H9 (cell line): ENCODE data around the gene SLC35F3. TPM values are rescaled to one million over a fixed set of nuclear protein-coding genes. Genes with fewer than 3 reads are reported as not detected.

Source experiments
- DNase-seq: peaks from one replicate; pipeline ENCODE4 v3.0.0-alpha.2; 2017
- H2AFZ ChIP-seq: one replicate; pipeline ENCODE4 v1.6.1; 2013; ENCODE audit warnings: mild to moderate bottlenecking, low read length, control low read depth, moderate library complexity
- H2AK5ac ChIP-seq: 2 replicates; pipeline ENCODE4 v1.6.1; 2013; ENCODE audit warnings: low read length, control low read depth, mixed read lengths; ENCODE audit not compliant: insufficient read length
- H2BK120ac ChIP-seq: one replicate; pipeline ENCODE4 v1.6.1; 2013; ENCODE audit warnings: low read depth, mild to moderate bottlenecking, low read length, control low read depth, inconsistent platforms; ENCODE audit not compliant: poor library complexity, severe bottlenecking
- H2BK12ac ChIP-seq: 2 replicates; pipeline ENCODE4 v1.6.1; 2013; ENCODE audit warnings: low read length, control low read depth, mixed read lengths, low read depth; ENCODE audit not compliant: insufficient read length
- H2BK15ac ChIP-seq: 2 replicates; pipeline ENCODE4 v1.6.1; 2013; ENCODE audit warnings: low read depth, low read length, control low read depth
- H2BK20ac ChIP-seq: one replicate; pipeline ENCODE4 v1.6.1; 2013; ENCODE audit warnings: low read depth, mild to moderate bottlenecking, low read length, control low read depth, inconsistent platforms; ENCODE audit not compliant: poor library complexity, severe bottlenecking
- H2BK5ac ChIP-seq: 2 replicates; pipeline ENCODE4 v1.6.1; 2013; ENCODE audit warnings: low read length, control low read depth, mixed read lengths; ENCODE audit not compliant: insufficient read length
- H3K14ac ChIP-seq: 2 replicates; pipeline ENCODE4 v1.6.1; 2013; ENCODE audit warnings: low read length, control low read depth; ENCODE audit not compliant: insufficient read depth
- H3K18ac ChIP-seq: 2 replicates; pipeline ENCODE4 v1.6.1; 2013; ENCODE audit warnings: low read depth, mild to moderate bottlenecking, mixed read lengths, low read length, control low read depth; ENCODE audit not compliant: insufficient read length
- H3K23ac ChIP-seq: 2 replicates; pipeline ENCODE4 v1.6.1; 2013; ENCODE audit warnings: low read length, control low read depth, mixed read lengths, low read depth; ENCODE audit not compliant: insufficient read length
- H3K23me2 ChIP-seq: 2 replicates; pipeline ENCODE4 v1.6.1; 2013; ENCODE audit warnings: low read depth, mild to moderate bottlenecking, mixed read lengths, low read length, control low read depth; ENCODE audit not compliant: insufficient read length, poor library complexity, severe bottlenecking
- H3K27ac ChIP-seq: 2 replicates; pipeline ENCODE4 v1.5.1; 2013; ENCODE audit warnings: low read length, control low read depth, mixed read lengths, low read depth; ENCODE audit not compliant: insufficient read length
- H3K27me3 ChIP-seq: 2 replicates; pipeline ENCODE4 v1.6.1; 2013; ENCODE audit warnings: low read length, control low read depth, inconsistent platforms; ENCODE audit not compliant: insufficient read depth
- H3K4ac ChIP-seq: 2 replicates; pipeline ENCODE4 v1.6.1; 2013; ENCODE audit warnings: low read depth, mild to moderate bottlenecking, control low read depth, inconsistent platforms, low read length, moderate library complexity
- H3K4me1 ChIP-seq: 2 replicates; pipeline ENCODE4 v1.6.1; 2013; ENCODE audit warnings: low read length, control low read depth, inconsistent platforms; ENCODE audit not compliant: insufficient read depth
- H3K4me2 ChIP-seq: 2 replicates; pipeline ENCODE4 v1.6.1; 2013; ENCODE audit warnings: low read length, control low read depth, mixed read lengths; ENCODE audit not compliant: insufficient read length, insufficient read depth
- H3K56ac ChIP-seq: 2 replicates; pipeline ENCODE4 v1.6.1; 2013; ENCODE audit warnings: low read depth, mild to moderate bottlenecking, mixed read lengths, low read length, control low read depth; ENCODE audit not compliant: insufficient read length
- H3K79me1 ChIP-seq: 2 replicates; pipeline ENCODE4 v1.6.1; 2013; ENCODE audit warnings: low read depth, mild to moderate bottlenecking, moderate library complexity, low read length, control low read depth, inconsistent platforms; ENCODE audit not compliant: insufficient read depth, poor library complexity, severe bottlenecking
- H3K79me2 ChIP-seq: 2 replicates; pipeline ENCODE4 v1.6.1; 2013; ENCODE audit warnings: low read length, control low read depth, inconsistent platforms; ENCODE audit not compliant: insufficient read depth
- H3K9ac ChIP-seq: 2 replicates; pipeline ENCODE4 v1.6.1; 2013; ENCODE audit warnings: low read length, control low read depth, mixed read lengths; ENCODE audit not compliant: insufficient read length; ENCODE audit errors: extremely low read depth
- H3K9me3 ChIP-seq: one replicate; pipeline ENCODE4 v1.6.1; 2013; ENCODE audit warnings: low read depth, low read length, inconsistent platforms; ENCODE audit not compliant: control insufficient read depth
- H3T11ph ChIP-seq: one replicate; pipeline ENCODE4 v1.6.1; 2013; ENCODE audit warnings: mild to moderate bottlenecking, low read length, control low read depth, inconsistent platforms
- H4K20me1 ChIP-seq: one replicate; pipeline ENCODE4 v1.6.1; 2013; ENCODE audit not compliant: control insufficient read depth, insufficient read length, insufficient read depth
- H4K5ac ChIP-seq: 2 replicates; pipeline ENCODE4 v1.6.1; 2013; ENCODE audit warnings: low read depth, mild to moderate bottlenecking, mixed read lengths, low read length, control low read depth; ENCODE audit not compliant: insufficient read length
- H4K8ac ChIP-seq: replicated peaks from 2 replicates; pipeline ENCODE4 v1.6.1; 2013; ENCODE audit warnings: low read length, control low read depth, mixed read lengths, low read depth; ENCODE audit not compliant: insufficient read length
- H4K91ac ChIP-seq: 2 replicates; pipeline ENCODE4 v1.6.1; 2013; ENCODE audit warnings: low read depth, mild to moderate bottlenecking, moderate library complexity, mixed read lengths, low read length, control low read depth; ENCODE audit not compliant: insufficient read length
- H3K27ac Mint-ChIP-seq, 3 experiments: 2 replicates in 2 of 3; 3 replicates in 1 of 3; pipeline ENCODE4 v1.8.0; 2020 to 2021; ENCODE audit warnings: mixed read lengths in 3 of 3, mild to moderate bottlenecking in 1 of 3, moderate library complexity in 1 of 3
- H3K27me3 Mint-ChIP-seq: 2 replicates; pipeline ENCODE4 v1.8.0; 2021; ENCODE audit warnings: low read depth, mild to moderate bottlenecking, moderate library complexity, mixed read lengths
- H3K36me3 Mint-ChIP-seq, 3 experiments: 2 replicates in 2 of 3; 3 replicates in 1 of 3; pipeline ENCODE4 v1.8.0; 2020 to 2021; ENCODE audit warnings: low read depth in 3 of 3, mixed read lengths in 3 of 3; ENCODE audit not compliant: insufficient read depth in 1 of 3
- H3K4me1 Mint-ChIP-seq, 2 experiments: 2 replicates each; pipeline ENCODE4 v1.8.0; 2020; ENCODE audit warnings: mixed read lengths in 2 of 2
- H3K4me3 Mint-ChIP-seq, 2 experiments: 2 replicates in 1 of 2; 3 replicates in 1 of 2; pipeline ENCODE4 v1.8.0; 2020 to 2021; ENCODE audit warnings: mild to moderate bottlenecking in 2 of 2, mixed read lengths in 2 of 2, moderate library complexity in 1 of 2
- H3K9me3 Mint-ChIP-seq, 2 experiments: 2 replicates in 1 of 2; 3 replicates in 1 of 2; pipeline ENCODE4 v1.8.0; 2020; ENCODE audit warnings: mild to moderate bottlenecking in 2 of 2, mixed read lengths in 2 of 2, moderate library complexity in 1 of 2
- WGBS: extraction: QIAGEN DNeasy Blood & Tissue Kit; methylation state at CpG from one replicate; pipeline ENCODE4 v1.1.7; 2013; ENCODE audit warnings: missing lambda C conversion rate, low lambda C conversion rate, mixed read lengths; ENCODE audit not compliant: insufficient read length; ENCODE audit errors: extremely low coverage; 5-methylcytosine and 5-hydroxymethylcytosine counted together
- total RNA-seq: library from RNA; stranded (reverse); gene quantifications from 2 replicates; pipeline ENCODE4 v1.2.1, GENCODE V29; 2021
- TF ChIP-seq, protein P1 (sequence below): fragments of 200-600 bp; sonication (generic); conservative IDR thresholded peaks from 3 replicates; pipeline ENCODE4 v1.8.0; 2021; ENCODE audit warnings: antibody characterized with exemption, mild to moderate bottlenecking

SLC35F3 gene
- total RNA-seq, 1 experiment from 2014 or later = 0.81 TPM

DNA sequence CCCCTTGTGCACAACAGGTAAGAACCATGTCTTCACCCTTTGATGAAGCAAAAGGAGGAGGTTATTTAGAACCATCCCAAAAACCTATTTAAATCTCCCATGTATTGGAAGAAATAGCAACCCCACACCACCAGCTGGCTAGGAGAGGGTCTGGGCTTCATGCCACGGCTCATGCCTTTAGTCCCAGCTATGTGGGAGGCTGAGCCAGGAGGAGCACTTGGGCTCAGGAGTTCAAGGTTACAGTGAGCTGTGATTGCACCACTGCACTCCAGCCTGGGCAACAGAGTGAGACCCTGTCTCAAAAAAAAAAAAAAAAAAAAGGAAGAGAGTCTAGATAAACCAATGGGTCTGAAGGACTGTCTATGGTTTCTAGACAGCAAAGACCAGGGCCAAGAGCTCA is 270.9 kb downstream of the SLC35F3 start:
- H3K27ac ChIP-seq = no peak overlapping the region
- no peaks in the 10 kb centered on the region; a peak in 1 of 4 replicates for H3K4me1 Mint-ChIP-seq
- H3K4ac ChIP-seq = no peak overlapping the region
- no peak overlapping the region for H2BK5ac ChIP-seq
- no peak overlapping the region for H3K9ac ChIP-seq
- H3K27me3 Mint-ChIP-seq = peaks cover 9% of the 10 kb centered on the region
- H3K14ac ChIP-seq = no peak overlapping the region
- no peak overlapping the region for H4K8ac ChIP-seq
- peaks cover 0 to 4% (median 4%) of the 10 kb centered on the region in 3 experiments; a peak in 5 of 7 replicates for H3K36me3 Mint-ChIP-seq
- no peak overlapping the region for H4K5ac ChIP-seq
- no peak overlapping the region for H2BK12ac ChIP-seq
- no peak overlapping the region for H2BK15ac ChIP-seq
- no peak overlapping the region for H3K18ac ChIP-seq
- H2BK20ac ChIP-seq = no peak overlapping the region
- H3K23me2 ChIP-seq = no peaks in the 10 kb centered on the region
- TF ChIP-seq, protein P1, sequence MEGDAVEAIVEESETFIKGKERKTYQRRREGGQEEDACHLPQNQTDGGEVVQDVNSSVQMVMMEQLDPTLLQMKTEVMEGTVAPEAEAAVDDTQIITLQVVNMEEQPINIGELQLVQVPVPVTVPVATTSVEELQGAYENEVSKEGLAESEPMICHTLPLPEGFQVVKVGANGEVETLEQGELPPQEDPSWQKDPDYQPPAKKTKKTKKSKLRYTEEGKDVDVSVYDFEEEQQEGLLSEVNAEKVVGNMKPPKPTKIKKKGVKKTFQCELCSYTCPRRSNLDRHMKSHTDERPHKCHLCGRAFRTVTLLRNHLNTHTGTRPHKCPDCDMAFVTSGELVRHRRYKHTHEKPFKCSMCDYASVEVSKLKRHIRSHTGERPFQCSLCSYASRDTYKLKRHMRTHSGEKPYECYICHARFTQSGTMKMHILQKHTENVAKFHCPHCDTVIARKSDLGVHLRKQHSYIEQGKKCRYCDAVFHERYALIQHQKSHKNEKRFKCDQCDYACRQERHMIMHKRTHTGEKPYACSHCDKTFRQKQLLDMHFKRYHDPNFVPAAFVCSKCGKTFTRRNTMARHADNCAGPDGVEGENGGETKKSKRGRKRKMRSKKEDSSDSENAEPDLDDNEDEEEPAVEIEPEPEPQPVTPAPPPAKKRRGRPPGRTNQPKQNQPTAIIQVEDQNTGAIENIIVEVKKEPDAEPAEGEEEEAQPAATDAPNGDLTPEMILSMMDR = no peak
- H3K79me2 ChIP-seq = no peaks in the 10 kb centered on the region
- no peak overlapping the region for H3T11ph ChIP-seq
- no peaks in the 10 kb centered on the region for H3K4me1 ChIP-seq
- H3K79me1 ChIP-seq = no peaks in the 10 kb centered on the region
- H4K91ac ChIP-seq = no peak overlapping the region
- H2AFZ ChIP-seq = no peak overlapping the region
- no peak overlapping the region for H3K4me3 Mint-ChIP-seq
- H3K56ac ChIP-seq = no peak overlapping the region
- no CpG with 5 or more reads among the region's 1 CpG for WGBS
- peaks cover 6 to 8% of the 10 kb centered on the region in 2 experiments; a peak in 4 of 5 replicates for H3K9me3 Mint-ChIP-seq
- no peak overlapping the region for H3K4me2 ChIP-seq
- no peak for DNase-seq
- no peak overlapping the region for H3K23ac ChIP-seq
- H2AK5ac ChIP-seq = no peak overlapping the region
- no peak overlapping the region for H2BK120ac ChIP-seq
- H3K27me3 ChIP-seq = no peaks in the 10 kb centered on the region
- H3K27ac Mint-ChIP-seq = no peak overlapping the region
- H4K20me1 ChIP-seq = no peaks in the 10 kb centered on the region
- H3K9me3 ChIP-seq = no peaks in the 10 kb centered on the region
